ENCODE measurements around the gene MCC.
A peak's percentile ranks its signal among the peaks of the same experiment; 100 is the strongest.

Gene MCC

DNA sequence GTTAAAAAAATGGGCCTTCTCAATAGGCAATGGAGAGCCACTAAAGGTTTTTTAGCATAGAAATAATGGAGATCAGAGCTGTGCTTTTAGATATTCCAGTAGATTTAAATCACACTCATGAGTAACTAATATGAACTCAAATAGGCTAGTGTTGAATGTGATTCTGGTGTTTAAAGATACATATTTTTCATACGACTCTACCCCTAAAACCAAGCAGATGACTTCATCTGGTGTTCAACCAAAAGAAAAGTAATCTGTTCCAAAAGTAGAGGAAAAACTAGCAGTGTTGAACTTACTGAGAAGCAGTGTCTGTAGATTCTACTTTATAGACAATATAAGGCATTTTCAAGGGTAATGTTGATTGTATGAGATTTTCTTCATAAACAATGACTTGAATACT lies 191.6 kb downstream of the MCC start:
- DNase-seq (ENCODE audit: low spot score) = no peak
- TF ChIP-seq, protein P1, sequence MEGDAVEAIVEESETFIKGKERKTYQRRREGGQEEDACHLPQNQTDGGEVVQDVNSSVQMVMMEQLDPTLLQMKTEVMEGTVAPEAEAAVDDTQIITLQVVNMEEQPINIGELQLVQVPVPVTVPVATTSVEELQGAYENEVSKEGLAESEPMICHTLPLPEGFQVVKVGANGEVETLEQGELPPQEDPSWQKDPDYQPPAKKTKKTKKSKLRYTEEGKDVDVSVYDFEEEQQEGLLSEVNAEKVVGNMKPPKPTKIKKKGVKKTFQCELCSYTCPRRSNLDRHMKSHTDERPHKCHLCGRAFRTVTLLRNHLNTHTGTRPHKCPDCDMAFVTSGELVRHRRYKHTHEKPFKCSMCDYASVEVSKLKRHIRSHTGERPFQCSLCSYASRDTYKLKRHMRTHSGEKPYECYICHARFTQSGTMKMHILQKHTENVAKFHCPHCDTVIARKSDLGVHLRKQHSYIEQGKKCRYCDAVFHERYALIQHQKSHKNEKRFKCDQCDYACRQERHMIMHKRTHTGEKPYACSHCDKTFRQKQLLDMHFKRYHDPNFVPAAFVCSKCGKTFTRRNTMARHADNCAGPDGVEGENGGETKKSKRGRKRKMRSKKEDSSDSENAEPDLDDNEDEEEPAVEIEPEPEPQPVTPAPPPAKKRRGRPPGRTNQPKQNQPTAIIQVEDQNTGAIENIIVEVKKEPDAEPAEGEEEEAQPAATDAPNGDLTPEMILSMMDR (IDR thresholded peaks at IDR 0.05; ENCODE audit: extremely low read depth, missing control alignments) = no peak

DNA sequence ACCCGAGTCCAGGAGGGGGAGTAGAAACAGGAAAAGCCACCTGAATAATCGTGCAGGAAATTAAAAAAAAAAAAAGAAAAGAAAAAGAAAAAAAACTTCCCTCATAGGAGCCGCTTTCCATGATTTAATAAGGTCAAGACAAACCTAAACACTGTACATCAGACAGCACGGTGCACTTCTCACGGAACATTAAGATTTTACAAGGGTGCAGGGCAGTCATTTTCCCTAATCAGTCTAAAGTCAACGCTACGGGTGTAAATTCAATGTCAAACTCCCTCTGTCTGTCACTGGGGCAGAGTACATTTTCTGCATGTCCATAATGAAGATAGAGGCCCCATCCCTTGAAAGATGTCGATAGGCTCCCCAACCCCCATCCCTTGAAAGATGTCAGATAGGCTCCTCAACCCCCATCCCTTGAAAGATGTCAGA lies 193.1 kb downstream of the MCC start:
- peak; percentile 20 for DNase-seq (ENCODE audit: low spot score)
- TF ChIP-seq, protein P1 (IDR thresholded peaks at IDR 0.05; ENCODE audit: extremely low read depth, missing control alignments) = no peak

DNA sequence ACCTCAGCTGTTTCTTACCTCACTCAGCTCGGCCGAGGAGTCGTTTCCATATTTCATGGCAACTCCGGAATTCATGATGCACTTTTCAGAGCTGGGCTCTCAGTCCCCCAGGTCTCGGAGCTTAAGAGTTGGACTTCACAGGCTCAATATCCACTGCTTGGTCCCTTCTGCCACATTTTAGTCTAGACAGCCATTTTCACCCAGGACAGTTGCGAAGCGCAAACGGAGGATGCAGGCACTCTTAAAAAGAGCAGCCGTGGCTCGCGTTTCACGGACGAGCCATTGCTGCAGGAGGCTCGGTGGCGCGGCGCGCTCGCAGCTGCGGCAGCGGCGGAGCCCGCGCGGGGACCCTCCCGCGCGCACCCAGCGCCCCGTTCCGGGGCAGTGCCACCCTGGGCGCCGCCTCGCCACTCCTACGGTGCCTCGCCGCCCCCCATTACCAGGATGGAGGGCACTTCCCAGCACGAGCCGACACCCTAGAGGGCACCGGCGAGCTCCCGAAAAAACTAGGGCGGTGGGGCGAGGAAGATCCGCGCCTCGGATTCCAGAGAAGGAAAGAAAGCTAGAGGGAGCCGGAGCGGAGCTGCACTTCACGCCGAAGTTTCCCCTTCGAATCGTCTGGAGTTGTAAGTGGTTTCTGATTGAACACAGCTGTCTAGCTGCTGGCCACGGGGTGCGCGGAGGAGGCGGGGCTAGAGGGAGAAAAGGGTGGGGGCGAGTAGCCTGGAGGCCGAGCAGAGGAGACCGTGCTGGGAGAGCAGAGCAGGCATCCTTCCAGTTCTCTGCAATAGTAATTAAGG lies 193.7 kb downstream of the MCC start:
- TF ChIP-seq, protein P1 (IDR thresholded peaks at IDR 0.05; ENCODE audit: extremely low read depth, missing control alignments) = no peak

DNA sequence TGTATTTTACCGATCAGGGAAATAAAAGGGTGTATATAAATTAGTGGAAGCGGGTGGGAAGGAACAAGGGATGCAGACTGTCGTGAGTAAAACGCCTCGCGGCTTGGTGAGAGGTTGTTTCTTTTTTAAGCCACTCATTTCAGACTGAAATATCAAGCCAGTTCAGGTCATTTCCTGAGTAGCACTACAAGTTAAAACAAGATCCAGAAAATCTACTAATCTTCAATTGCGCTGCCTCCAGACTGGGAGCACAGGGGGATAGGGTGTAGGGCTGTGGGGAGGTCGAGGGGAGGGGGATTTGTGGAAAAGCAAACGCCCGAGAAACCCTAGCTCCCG lies 194.3 kb downstream of the MCC start:
- TF ChIP-seq, protein P1 (IDR thresholded peaks at IDR 0.05; ENCODE audit: extremely low read depth, missing control alignments) = no peak
- DNase-seq (ENCODE audit: low spot score) = peak; percentile 50

More for the DNA sequence above, 193.7 kb downstream of the MCC start:
- peak; percentile 88 for DNase-seq (ENCODE audit: low spot score)

DNA sequence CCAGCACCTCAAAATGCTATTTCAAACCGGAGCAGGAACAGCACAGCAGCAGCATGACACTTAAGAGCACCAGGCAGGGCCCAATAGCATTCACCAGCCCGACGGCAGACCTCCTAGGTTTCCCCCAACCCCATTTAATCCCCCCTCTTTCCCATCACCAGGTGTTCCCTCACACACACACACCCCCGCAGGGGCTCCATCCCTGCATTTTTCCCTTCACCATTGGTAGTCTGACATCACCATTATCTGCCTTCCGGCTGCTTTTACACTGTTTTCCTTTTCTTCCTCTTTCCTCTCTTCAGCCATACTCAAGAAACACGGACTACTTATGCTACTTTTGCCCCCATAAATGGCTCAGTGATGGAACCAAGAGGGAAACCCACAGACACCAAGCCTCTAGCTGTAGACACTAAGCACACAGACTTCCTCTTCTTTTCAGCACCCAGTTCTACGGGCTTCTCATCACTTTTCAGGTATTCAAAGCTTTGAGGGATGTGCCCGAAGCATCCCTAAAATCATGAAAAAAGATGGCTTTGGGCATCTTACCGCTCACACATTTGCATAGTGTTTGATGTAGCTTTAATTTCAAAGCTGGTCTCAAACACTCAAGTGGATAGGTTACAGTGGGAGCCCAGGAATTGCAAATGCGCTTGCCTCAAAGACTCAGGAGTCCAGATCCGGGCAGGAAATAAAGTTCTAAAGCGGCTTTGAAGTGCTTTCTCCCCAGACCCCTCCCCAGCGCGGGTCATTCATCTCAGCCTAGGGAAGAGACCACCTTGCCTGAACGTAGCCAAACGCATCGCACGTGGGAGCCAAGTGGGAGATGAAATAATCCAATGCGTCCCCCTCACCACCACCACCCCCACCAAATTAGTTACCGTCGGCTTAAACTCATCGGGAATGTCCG lies 194.9 kb downstream of the MCC start:
- peak; percentile 30 for DNase-seq (ENCODE audit: low spot score)
- TF ChIP-seq, protein P1 (IDR thresholded peaks at IDR 0.05; ENCODE audit: extremely low read depth, missing control alignments) = no peak

DNA sequence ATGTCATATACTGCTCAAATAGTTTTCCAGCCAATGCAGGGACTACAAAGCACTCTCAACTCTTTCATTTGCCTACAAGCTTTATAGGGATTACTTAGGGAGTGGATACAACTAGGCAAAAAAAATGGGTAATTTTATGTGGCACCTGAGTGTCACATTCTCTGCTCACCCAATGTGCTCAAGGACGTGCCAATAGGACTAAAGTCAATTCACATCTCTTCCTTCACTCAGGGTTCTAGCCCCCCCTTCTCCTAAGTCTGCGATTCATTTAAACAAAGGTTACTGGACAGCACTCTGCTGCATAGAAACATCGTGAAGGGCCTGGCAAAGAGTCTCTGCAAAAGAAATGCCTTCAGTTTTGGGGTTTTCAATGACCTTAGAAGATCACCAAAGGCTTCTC lies 195.8 kb downstream of the MCC start:
- TF ChIP-seq, protein P1 (IDR thresholded peaks at IDR 0.05; ENCODE audit: extremely low read depth, missing control alignments) = no peak
- no peak for DNase-seq (ENCODE audit: low spot score)

DNA sequence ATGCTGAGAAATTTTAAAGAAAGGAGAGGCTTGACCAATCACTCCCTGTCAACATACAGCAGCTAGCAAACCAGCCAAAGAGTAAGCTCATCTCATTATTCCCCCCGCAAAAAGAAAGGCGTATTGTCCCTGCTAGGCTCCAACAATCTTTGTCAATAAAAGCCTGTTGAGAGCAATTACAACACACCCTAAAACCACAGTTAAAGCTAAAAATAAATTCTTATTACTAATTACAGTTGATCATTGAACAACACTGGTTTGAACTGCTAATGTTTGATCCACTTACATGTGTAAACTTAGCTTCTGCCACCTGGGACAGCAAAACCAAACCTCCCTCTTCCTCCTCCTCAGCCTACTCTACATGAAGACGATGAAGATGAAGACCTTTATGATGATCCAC lies 204.7 kb downstream of the MCC start:
- TF ChIP-seq, protein P1 (IDR thresholded peaks at IDR 0.05; ENCODE audit: extremely low read depth, missing control alignments) = no peak
- DNase-seq (ENCODE audit: low spot score) = no peak

All from GM20000 (cell line).